Hepatocyte (in vitro differentiated cells): ENCODE data around the gene ARPIN. TPM values are rescaled to one million over a fixed set of nuclear protein-coding genes. Genes with fewer than 3 reads are reported as not detected.
A peak's percentile ranks its signal among the peaks of the same experiment; 100 is the strongest.

Experiments
- DNase-seq: peaks from one replicate; pipeline ENCODE4 v3.0.0-alpha.2; 2016; ENCODE audit warnings: low spot score
- H2AFZ ChIP-seq: fragments of 200-600 bp; sonication (generic); 2 replicates; pipeline ENCODE4 v1.6.0; 2016; ENCODE audit warnings: antibody characterized with exemption, mild to moderate bottlenecking
- H3K27ac ChIP-seq: fragments of 200-600 bp; sonication (generic); 2 replicates; pipeline ENCODE4 v1.5.1; 2016; ENCODE audit warnings: mild to moderate bottlenecking
- H3K27me3 ChIP-seq: fragments of 200-600 bp; sonication (generic); 2 replicates; pipeline ENCODE4 v1.6.1; 2016
- H3K36me3 ChIP-seq: fragments of 200-600 bp; sonication (generic); replicated peaks from 2 replicates; pipeline ENCODE4 v1.5.1; 2016; ENCODE audit warnings: low read depth; ENCODE audit not compliant: insufficient read depth
- H3K4me1 ChIP-seq: fragments of 200-600 bp; sonication (generic); 2 replicates; pipeline ENCODE4 v1.5.1; 2016; ENCODE audit warnings: mild to moderate bottlenecking, moderate library complexity; ENCODE audit not compliant: insufficient read depth
- H3K4me2 ChIP-seq: fragments of 200-600 bp; sonication (generic); 2 replicates; pipeline ENCODE4 v1.6.0; 2016
- H3K4me3 ChIP-seq: fragments of 200-600 bp; sonication (generic); 2 replicates; pipeline ENCODE4 v1.5.1; 2016; ENCODE audit warnings: mild to moderate bottlenecking
- H3K79me2 ChIP-seq: fragments of 200-600 bp; sonication (generic); 2 replicates; pipeline ENCODE4 v1.6.0; 2017; ENCODE audit warnings: mild to moderate bottlenecking
- H3K9me2 ChIP-seq: fragments of 200-600 bp; sonication (generic); replicated peaks from 2 replicates; pipeline ENCODE4 v1.6.0; 2017; ENCODE audit warnings: mild to moderate bottlenecking; ENCODE audit not compliant: insufficient read depth
- H3K9me3 ChIP-seq: fragments of 200-600 bp; sonication (generic); 2 replicates; pipeline ENCODE4 v1.5.1; 2016; ENCODE audit warnings: low read depth, mild to moderate bottlenecking
- H4K20me1 ChIP-seq: fragments of 200-600 bp; sonication (generic); 2 replicates; pipeline ENCODE4 v1.6.0; 2016; ENCODE audit warnings: mild to moderate bottlenecking; ENCODE audit not compliant: insufficient read depth, poor library complexity, severe bottlenecking
- EZH2 ChIP-seq: fragments of 200-600 bp; sonication (generic); IDR thresholded peaks from 2 replicates; pipeline ENCODE4 v1.6.1; 2016; ENCODE audit warnings: antibody characterized with exemption, mild to moderate bottlenecking, borderline replicate concordance
- EZH2phosphoT487 ChIP-seq: fragments of 200-600 bp; sonication (generic); IDR thresholded peaks from one replicate; pipeline ENCODE4 v1.6.1; 2018; ENCODE audit warnings: antibody characterized with exemption, mild to moderate bottlenecking, low read depth, moderate library complexity; ENCODE audit not compliant: unreplicated experiment, severe bottlenecking
- WGBS: methylation state at CpG from one replicate; pipeline ENCODE4 v1.1.6; 2016; ENCODE audit warnings: low lambda C conversion rate; ENCODE audit errors: missing lambda C conversion rate; 5-methylcytosine and 5-hydroxymethylcytosine counted together
- polyA plus RNA-seq: library from polyadenylated mRNA; unstranded; fragments of >200 nt; fragmentation: Nextera tagmentation; extraction: Ambion mirVana; gene quantifications from 2 replicates; pipeline ENCODE4 v1.2.1, GENCODE V29; 2016
- total RNA-seq: library from RNA; depleted of rRNA; stranded (reverse); fragments of >200 nt; gene quantifications from 2 replicates; pipeline ENCODE4 v1.2.3, GENCODE V29; 2014
- TF ChIP-seq, protein P1 (sequence below): fragments of 200-600 bp; sonication (generic); IDR thresholded peaks from 2 replicates; pipeline ENCODE4 v1.5.1; 2016; ENCODE audit warnings: antibody characterized with exemption, mild to moderate bottlenecking; ENCODE audit not compliant: poor library complexity

The ARPIN gene
- total and polyA plus RNA-seq, 2 experiments from 2014 or later, result 3.8 to 6.8 TPM

DNA sequence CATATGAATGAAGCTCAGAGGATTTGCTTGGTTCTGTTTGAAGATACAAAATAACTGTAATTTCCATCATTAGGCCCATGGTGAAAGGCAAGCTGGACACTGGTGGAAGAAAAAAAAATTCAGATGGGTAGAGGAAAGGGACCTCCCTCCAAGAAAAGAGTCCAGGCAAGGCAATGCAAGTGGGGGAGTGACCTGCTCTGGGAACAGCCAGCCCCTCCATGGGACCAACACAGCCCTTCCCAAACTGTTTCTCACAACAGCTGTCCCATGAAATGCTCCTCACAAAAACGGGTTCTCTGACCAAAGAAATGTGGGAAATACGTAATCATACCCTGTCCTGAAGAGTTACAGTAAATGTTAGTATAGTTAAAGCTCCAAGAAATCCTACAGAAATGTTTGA lies 14.6 kb downstream of the ARPIN start:
- no peak for DNase-seq
- TF ChIP-seq EZH2 (no peak), EZH2phosphoT487 (no peak)
- TF ChIP-seq, protein P1, sequence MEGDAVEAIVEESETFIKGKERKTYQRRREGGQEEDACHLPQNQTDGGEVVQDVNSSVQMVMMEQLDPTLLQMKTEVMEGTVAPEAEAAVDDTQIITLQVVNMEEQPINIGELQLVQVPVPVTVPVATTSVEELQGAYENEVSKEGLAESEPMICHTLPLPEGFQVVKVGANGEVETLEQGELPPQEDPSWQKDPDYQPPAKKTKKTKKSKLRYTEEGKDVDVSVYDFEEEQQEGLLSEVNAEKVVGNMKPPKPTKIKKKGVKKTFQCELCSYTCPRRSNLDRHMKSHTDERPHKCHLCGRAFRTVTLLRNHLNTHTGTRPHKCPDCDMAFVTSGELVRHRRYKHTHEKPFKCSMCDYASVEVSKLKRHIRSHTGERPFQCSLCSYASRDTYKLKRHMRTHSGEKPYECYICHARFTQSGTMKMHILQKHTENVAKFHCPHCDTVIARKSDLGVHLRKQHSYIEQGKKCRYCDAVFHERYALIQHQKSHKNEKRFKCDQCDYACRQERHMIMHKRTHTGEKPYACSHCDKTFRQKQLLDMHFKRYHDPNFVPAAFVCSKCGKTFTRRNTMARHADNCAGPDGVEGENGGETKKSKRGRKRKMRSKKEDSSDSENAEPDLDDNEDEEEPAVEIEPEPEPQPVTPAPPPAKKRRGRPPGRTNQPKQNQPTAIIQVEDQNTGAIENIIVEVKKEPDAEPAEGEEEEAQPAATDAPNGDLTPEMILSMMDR, result no peak

DNA sequence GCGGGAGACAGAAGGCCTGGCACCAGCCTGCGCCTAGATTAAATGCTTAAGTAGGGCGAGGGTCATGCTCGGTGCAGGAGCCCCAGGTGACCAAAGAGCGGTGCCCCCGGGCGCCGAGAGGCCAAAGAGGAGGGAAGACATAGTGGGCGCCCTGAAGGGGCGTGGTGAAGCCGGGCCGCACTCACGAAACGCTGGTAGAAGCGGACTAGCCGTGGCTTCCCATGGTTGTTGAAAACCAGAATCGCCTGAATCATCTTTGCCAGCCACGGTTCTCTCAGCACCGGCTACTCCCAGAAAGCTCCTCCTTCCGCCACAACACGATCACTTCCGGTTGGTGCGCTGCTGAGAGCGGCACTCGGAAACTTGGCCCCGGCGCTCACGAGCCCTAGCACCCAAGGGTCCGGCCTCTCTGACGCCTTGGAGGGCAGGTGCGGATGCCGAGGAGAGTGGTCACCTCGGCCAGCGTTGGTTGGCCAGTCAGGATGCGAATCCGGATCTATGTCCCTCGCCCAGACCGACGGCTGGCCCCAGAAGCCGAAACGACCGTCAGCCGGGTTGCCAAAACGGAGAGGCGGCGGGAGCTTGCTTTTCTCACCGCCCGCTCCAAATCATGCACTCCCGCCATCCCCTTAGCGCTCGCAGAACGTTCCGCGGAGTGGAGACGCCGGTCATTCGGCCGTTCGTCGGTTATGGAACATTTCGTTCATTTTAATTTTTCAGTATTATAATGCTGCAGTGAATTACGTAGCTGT lies 18.9 kb downstream of the ARPIN start, which contains the start of gene AP3S2:
Gene AP3S2 (minus strand): TSS at position 299 of the 752 bp plus-strand sequence. CDS start 45 bp downstream, at position 254.
- Histone ChIP-seq H3K79me2 (peaks cover 29% of the 10 kb centered on the region), H3K4me1 (peaks cover 5% of the 10 kb centered on the region), H3K9me3 (no peaks in the 10 kb centered on the region), H3K9me2 (no peaks in the 10 kb centered on the region), H3K4me2 (peak within 1 kb of the TSS; percentile 79), H2AFZ (peak within 1 kb of the TSS; percentile 99), H4K20me1 (no peaks in the 10 kb centered on the region), H3K27ac (peak within 1 kb of the TSS; percentile 93), H3K36me3 (no peaks in the 10 kb centered on the region), H3K4me3 (peak within 1 kb of the TSS; percentile 74), H3K27me3 (no peaks in the 10 kb centered on the region)
- 2% methylated on average over 61 of the region's 62 CpGs for WGBS
- peak; percentile 95 for DNase-seq
- TF ChIP-seq EZH2 (no peak), EZH2phosphoT487 (no peak)
- TF ChIP-seq, protein P1, result no peak

More for the DNA sequence above, 14.6 kb downstream of the ARPIN start:
- WGBS, result 81% methylated on average over 2 of the region's 2 CpGs
- no peaks in the 10 kb centered on the region for H3K9me2 ChIP-seq
- H4K20me1 ChIP-seq, result no peaks in the 10 kb centered on the region
- no peak overlapping the region for H3K4me2 ChIP-seq
- no peaks in the 10 kb centered on the region for H3K36me3 ChIP-seq
- no peak overlapping the region for H2AFZ ChIP-seq
- peaks cover 3% of the 10 kb centered on the region for H3K79me2 ChIP-seq
- H3K4me3 ChIP-seq, result no peak overlapping the region
- no peaks in the 10 kb centered on the region for H3K9me3 ChIP-seq
- no peaks in the 10 kb centered on the region for H3K27me3 ChIP-seq
- peaks cover 4% of the 10 kb centered on the region for H3K4me1 ChIP-seq
- H3K27ac ChIP-seq, result no peak overlapping the region

DNA sequence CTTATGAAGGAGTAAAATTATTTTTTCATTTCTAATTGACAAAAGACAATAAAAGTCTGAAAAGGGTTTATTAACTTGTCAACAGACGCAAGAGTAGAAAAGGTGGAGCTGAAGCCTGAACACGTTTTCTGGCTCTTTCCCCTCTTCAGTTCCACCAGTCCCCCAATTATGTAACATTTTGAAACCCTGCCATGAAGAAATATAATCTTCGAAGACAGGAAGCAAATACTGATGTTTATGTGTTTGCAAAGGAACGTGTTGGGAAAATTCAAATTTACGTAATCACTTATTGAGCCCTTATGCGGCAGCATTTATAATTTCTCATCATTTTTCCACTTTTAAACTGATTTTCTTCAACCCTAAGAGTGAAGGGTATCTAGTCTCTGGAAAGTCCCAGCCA lies 19.7 kb downstream of the ARPIN start:
- TF ChIP-seq, protein P1, result no peak
- TF ChIP-seq EZH2, result no peak
- TF ChIP-seq EZH2phosphoT487, result no peak
- H2AFZ ChIP-seq, result peak overlapping the region; percentile 79
- peak overlapping the region; percentile 93 for H3K27ac ChIP-seq
- H3K9me2 ChIP-seq, result no peaks in the 10 kb centered on the region
- no peaks in the 10 kb centered on the region for H3K36me3 ChIP-seq
- H3K27me3 ChIP-seq, result no peaks in the 10 kb centered on the region
- no peaks in the 10 kb centered on the region for H3K9me3 ChIP-seq
- H3K4me1 ChIP-seq, result peaks cover 5% of the 10 kb centered on the region
- peak overlapping the region; percentile 74 for H3K4me3 ChIP-seq
- DNase-seq, result no peak
- peak overlapping the region; percentile 79 for H3K4me2 ChIP-seq
- H3K79me2 ChIP-seq, result peaks cover 29% of the 10 kb centered on the region
- no peaks in the 10 kb centered on the region for H4K20me1 ChIP-seq
- WGBS, result 54% methylated on average over 6 of the region's 6 CpGs
